Gastrocnemius medialis (tissue), 4 donors: ENCODE data around the gene ATP6V1D.

ENCODE experiments used
- POLR2A ChIP-seq, 2 donors: fragments of 450-650 bp; IDR thresholded peaks; one replicate each; pipeline ENCODE4 v1.6.1; 2017; ENCODE audit warnings: antibody characterized with exemption in 2 of 2, mild to moderate bottlenecking in 2 of 2, moderate library complexity in 2 of 2
- TF ChIP-seq, protein P1 (sequence below), 5 experiments: fragments of 450-650 bp in 3 of 5; fragments of 200-600 bp in 2 of 5; sonication (generic) in 2 of 5; IDR thresholded peaks in 4 of 5; conservative IDR thresholded peaks in 1 of 5; 1 replicate in 4 of 5; 2 replicates in 1 of 5; pipeline ENCODE4 v1.5.1; 2016 to 2019; ENCODE audit warnings: antibody characterized with exemption in 5 of 5, mild to moderate bottlenecking in 3 of 5, moderate library complexity in 3 of 5

DNA sequence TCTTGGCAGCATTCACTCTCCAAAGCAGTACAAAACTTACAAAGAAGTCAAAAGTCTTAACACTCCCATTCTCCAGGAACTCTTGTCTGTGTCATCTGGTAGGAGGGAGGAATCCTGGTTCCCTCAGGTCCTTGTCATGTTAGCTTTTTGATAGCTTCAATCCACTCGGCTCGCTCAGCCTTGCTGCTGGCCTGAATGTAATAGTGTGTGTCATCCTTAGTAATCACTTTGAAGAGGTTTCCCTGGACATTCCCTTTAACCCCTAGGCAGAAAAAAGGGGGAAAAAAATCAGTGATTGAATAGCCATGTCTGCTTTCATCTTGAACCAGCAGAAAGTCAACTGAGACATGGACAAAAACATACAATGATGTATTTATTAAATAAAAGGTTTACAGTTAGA lies 27.6 kb upstream of the ATP6V1D start:
- TF ChIP-seq POLR2A (IDR thresholded peaks at IDR 0.05): no peak
- TF ChIP-seq, protein P1, sequence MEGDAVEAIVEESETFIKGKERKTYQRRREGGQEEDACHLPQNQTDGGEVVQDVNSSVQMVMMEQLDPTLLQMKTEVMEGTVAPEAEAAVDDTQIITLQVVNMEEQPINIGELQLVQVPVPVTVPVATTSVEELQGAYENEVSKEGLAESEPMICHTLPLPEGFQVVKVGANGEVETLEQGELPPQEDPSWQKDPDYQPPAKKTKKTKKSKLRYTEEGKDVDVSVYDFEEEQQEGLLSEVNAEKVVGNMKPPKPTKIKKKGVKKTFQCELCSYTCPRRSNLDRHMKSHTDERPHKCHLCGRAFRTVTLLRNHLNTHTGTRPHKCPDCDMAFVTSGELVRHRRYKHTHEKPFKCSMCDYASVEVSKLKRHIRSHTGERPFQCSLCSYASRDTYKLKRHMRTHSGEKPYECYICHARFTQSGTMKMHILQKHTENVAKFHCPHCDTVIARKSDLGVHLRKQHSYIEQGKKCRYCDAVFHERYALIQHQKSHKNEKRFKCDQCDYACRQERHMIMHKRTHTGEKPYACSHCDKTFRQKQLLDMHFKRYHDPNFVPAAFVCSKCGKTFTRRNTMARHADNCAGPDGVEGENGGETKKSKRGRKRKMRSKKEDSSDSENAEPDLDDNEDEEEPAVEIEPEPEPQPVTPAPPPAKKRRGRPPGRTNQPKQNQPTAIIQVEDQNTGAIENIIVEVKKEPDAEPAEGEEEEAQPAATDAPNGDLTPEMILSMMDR (IDR thresholded peaks at IDR 0.05 in 4 of 5, conservative IDR thresholded peaks at IDR 0.05 in 1 of 5): no peak
